ENCODE results near the gene ARHGAP31. TPM values are rescaled to one million over a fixed set of nuclear protein-coding genes. Genes with fewer than 3 reads are reported as not detected.

Gene ARHGAP31
- total RNA-seq, 4 donors from 2014 or later: 20.3 to 38.8 (median 28.8) TPM

DNA sequence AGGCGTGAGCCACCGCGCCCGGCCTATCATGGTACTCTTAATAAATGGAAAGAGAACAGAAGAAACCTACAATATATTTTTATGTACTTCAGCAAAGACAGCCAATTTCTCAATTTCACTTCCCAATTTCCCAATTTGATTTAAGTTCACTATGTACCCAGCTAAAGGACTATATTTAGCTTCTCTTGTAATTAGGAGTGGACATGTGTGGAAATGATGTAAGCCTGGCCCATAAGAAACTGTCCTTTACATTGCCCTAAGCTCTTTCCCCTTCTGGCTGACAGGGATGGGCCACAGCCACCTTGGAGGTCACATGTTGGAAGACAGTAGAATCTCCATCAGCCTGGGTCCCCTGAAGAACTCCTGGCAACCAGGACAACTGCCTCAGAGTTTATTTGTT is 163.1 kb downstream of the ARHGAP31 start:
- no peak for TF ChIP-seq CTCF (IDR thresholded peaks at IDR 0.05; ENCODE audit: low read depth)

DNA sequence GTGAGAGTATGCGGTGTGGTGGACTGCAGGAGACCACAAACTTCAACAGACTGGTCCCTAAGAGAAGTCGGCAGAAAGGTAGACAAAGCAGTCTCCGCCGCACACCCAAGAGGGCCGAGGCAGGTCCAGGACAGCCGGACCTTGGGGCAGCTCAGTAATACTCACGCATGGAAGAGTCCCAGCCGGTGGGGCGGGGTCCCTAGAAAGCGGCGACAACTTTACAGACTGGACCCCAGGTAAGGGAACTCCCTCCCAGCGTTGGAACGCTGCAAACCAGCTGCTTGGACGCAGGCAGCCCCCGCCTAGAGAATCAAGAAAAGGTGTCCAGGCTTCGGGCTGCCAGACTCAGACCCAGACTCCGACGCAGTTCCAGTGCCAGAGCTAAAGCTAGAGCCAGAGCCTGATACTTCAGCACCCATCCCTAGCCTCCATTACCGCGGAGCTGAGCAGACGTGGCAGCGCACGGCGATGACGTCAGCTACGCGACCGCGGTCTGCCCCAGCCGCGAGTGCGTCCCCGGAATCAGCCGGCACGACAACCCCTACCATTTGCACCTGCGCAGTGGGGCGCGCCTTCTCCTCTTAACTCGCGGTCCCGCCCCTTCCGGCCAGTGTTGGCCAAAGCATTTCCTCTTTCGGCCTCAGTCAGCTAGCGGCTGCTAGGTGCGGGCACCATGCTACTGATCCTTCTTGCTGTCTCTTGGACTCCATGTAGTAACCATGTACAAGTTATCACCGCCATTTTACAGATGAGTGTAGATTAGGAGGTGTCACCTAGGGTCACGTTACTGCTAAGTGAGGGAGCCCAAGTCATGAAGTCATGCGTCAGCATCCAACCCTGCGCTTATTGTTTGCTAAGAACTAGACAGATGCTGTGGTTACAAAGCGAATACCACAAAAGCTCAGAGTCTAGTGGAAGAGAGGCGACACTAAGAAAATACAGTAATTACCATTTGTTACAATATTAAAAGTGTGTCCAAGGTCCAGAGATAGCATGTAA is 169.3 kb downstream of the ARHGAP31 start, which contains the start of gene TMEM39A:
TMEM39A (minus strand) TSS at position 445 of the 999 bp plus-strand sequence. CDS start 1,541 bp downstream, outside the sequence.
- no peak for TF ChIP-seq CTCF (IDR thresholded peaks at IDR 0.05; ENCODE audit: low read depth)

DNA sequence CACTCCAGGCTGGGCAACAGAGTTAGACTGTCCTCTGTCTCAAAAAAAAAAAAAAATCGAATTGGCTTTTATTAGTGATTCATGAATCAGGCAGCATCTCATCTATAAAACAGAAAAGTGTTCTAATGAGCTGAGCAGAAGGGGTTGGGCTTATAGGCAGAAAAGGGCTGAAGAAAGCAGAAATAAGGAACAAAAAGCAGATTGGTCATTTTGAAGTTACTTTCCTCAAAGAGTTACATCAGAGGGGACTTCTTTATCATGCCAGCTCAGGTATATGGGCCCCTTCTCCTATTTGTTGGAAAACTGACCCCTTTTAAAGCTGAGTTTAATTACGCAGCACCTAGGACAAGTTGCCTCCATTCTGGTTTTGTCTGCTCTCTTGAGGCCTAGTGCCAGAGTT is 173.9 kb downstream of the ARHGAP31 start:
- TF ChIP-seq CTCF (IDR thresholded peaks at IDR 0.05; ENCODE audit: low read depth): no peak

DNA sequence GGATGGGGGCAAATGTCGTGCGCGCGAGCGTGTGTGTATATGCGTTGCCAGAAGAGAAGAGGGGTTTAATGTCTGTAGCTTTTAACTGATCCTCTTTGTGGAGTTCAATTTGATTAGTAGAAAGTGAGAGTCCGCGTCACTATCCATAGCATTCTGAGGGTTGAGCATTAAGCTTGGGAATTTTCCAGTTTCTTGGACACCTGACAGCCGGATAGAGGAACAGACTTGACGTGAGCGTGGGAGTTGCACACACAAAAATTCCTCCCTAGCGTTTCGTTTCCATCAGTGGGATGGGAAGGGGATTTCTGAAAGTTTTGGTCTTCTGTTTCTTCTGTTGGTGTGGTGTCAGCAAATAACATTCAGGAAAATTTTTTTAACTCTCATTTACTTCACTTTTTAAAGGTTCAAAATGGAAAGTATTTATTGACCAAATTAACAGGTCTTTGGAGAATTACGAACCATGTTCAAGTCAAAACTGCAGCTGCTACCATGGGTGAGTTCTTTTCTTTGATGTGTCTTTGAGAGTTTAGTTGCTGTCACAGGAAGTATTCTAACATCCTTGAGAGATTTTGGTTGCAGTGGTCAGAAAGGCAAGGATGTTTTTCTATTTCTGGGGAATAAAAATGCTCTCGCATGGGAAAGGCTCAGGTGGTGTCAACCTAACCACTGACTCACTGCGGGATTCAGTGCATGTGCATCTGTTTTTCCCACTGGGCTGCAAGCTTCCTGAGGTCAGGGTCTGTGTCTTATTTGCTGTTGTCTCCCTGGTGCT is 175.4 kb downstream of the ARHGAP31 start:
- no peak for TF ChIP-seq CTCF (IDR thresholded peaks at IDR 0.05; ENCODE audit: low read depth)

Small RNA genes lying within 50 kb of the gene (small RNA-seq; reads per million reads assigned to genes)
- gene RNU6-1127P: not detected

Other genes with a start within 250 kb of the ARHGAP31 start
- under 1 TPM in 1 of 4 donors, not detected in 3; 0.66 TPM for gene TEX55, start 148.2 kb upstream of the ARHGAP31 start, total RNA-seq
- gene UPK1B, start 120.8 kb upstream of the ARHGAP31 start, total RNA-seq: under 1 TPM in 1 of 4 donors, not detected in 3; 0.65 TPM
- 10 to 100 TPM; 10.9 to 15.3 (median 14.0) TPM for gene B4GALT4, start 53.5 kb upstream of the ARHGAP31 start, total RNA-seq
- 10 to 100 TPM; 19.6 to 33.3 (median 30.0) TPM for gene TMEM39A, start 169.2 kb downstream of the ARHGAP31 start, total RNA-seq
- 10 to 100 TPM; 10.6 to 18.9 (median 17.9) TPM for gene POGLUT1, start 174.6 kb downstream of the ARHGAP31 start, total RNA-seq
- gene TIMMDC1, start 204.2 kb downstream of the ARHGAP31 start, total RNA-seq: 10 to 100 TPM; 43.9 to 76.1 (median 47.0) TPM

Data from subcutaneous adipose tissue (tissue), 4 donors.